H9 (cell line): Measurements from ENCODE around the gene TACR1. TPM values are rescaled to one million over a fixed set of nuclear protein-coding genes. Genes with fewer than 3 reads are reported as not detected.

Source experiments
- DNase-seq: peaks from one replicate; pipeline ENCODE4 v3.0.0-alpha.2; 2017
- H2AFZ ChIP-seq: one replicate; pipeline ENCODE4 v1.6.1; 2013; ENCODE audit warnings: mild to moderate bottlenecking, low read length, control low read depth, moderate library complexity
- H2AK5ac ChIP-seq: 2 replicates; pipeline ENCODE4 v1.6.1; 2013; ENCODE audit warnings: low read length, control low read depth, mixed read lengths; ENCODE audit not compliant: insufficient read length
- H2BK120ac ChIP-seq: one replicate; pipeline ENCODE4 v1.6.1; 2013; ENCODE audit warnings: low read depth, mild to moderate bottlenecking, low read length, control low read depth, inconsistent platforms; ENCODE audit not compliant: poor library complexity, severe bottlenecking
- H2BK12ac ChIP-seq: 2 replicates; pipeline ENCODE4 v1.6.1; 2013; ENCODE audit warnings: low read length, control low read depth, mixed read lengths, low read depth; ENCODE audit not compliant: insufficient read length
- H2BK15ac ChIP-seq: 2 replicates; pipeline ENCODE4 v1.6.1; 2013; ENCODE audit warnings: low read depth, low read length, control low read depth
- H2BK20ac ChIP-seq: one replicate; pipeline ENCODE4 v1.6.1; 2013; ENCODE audit warnings: low read depth, mild to moderate bottlenecking, low read length, control low read depth, inconsistent platforms; ENCODE audit not compliant: poor library complexity, severe bottlenecking
- H2BK5ac ChIP-seq: 2 replicates; pipeline ENCODE4 v1.6.1; 2013; ENCODE audit warnings: low read length, control low read depth, mixed read lengths; ENCODE audit not compliant: insufficient read length
- H3K14ac ChIP-seq: 2 replicates; pipeline ENCODE4 v1.6.1; 2013; ENCODE audit warnings: low read length, control low read depth; ENCODE audit not compliant: insufficient read depth
- H3K18ac ChIP-seq: 2 replicates; pipeline ENCODE4 v1.6.1; 2013; ENCODE audit warnings: low read depth, mild to moderate bottlenecking, mixed read lengths, low read length, control low read depth; ENCODE audit not compliant: insufficient read length
- H3K23ac ChIP-seq: 2 replicates; pipeline ENCODE4 v1.6.1; 2013; ENCODE audit warnings: low read length, control low read depth, mixed read lengths, low read depth; ENCODE audit not compliant: insufficient read length
- H3K23me2 ChIP-seq: 2 replicates; pipeline ENCODE4 v1.6.1; 2013; ENCODE audit warnings: low read depth, mild to moderate bottlenecking, mixed read lengths, low read length, control low read depth; ENCODE audit not compliant: insufficient read length, poor library complexity, severe bottlenecking
- H3K27ac ChIP-seq: 2 replicates; pipeline ENCODE4 v1.5.1; 2013; ENCODE audit warnings: low read length, control low read depth, mixed read lengths, low read depth; ENCODE audit not compliant: insufficient read length
- H3K27me3 ChIP-seq: 2 replicates; pipeline ENCODE4 v1.6.1; 2013; ENCODE audit warnings: low read length, control low read depth, inconsistent platforms; ENCODE audit not compliant: insufficient read depth
- H3K4ac ChIP-seq: 2 replicates; pipeline ENCODE4 v1.6.1; 2013; ENCODE audit warnings: low read depth, mild to moderate bottlenecking, control low read depth, inconsistent platforms, low read length, moderate library complexity
- H3K4me1 ChIP-seq: 2 replicates; pipeline ENCODE4 v1.6.1; 2013; ENCODE audit warnings: low read length, control low read depth, inconsistent platforms; ENCODE audit not compliant: insufficient read depth
- H3K4me2 ChIP-seq: 2 replicates; pipeline ENCODE4 v1.6.1; 2013; ENCODE audit warnings: low read length, control low read depth, mixed read lengths; ENCODE audit not compliant: insufficient read length, insufficient read depth
- H3K56ac ChIP-seq: 2 replicates; pipeline ENCODE4 v1.6.1; 2013; ENCODE audit warnings: low read depth, mild to moderate bottlenecking, mixed read lengths, low read length, control low read depth; ENCODE audit not compliant: insufficient read length
- H3K79me1 ChIP-seq: 2 replicates; pipeline ENCODE4 v1.6.1; 2013; ENCODE audit warnings: low read depth, mild to moderate bottlenecking, moderate library complexity, low read length, control low read depth, inconsistent platforms; ENCODE audit not compliant: insufficient read depth, poor library complexity, severe bottlenecking
- H3K79me2 ChIP-seq: 2 replicates; pipeline ENCODE4 v1.6.1; 2013; ENCODE audit warnings: low read length, control low read depth, inconsistent platforms; ENCODE audit not compliant: insufficient read depth
- H3K9ac ChIP-seq: 2 replicates; pipeline ENCODE4 v1.6.1; 2013; ENCODE audit warnings: low read length, control low read depth, mixed read lengths; ENCODE audit not compliant: insufficient read length; ENCODE audit errors: extremely low read depth
- H3K9me3 ChIP-seq: one replicate; pipeline ENCODE4 v1.6.1; 2013; ENCODE audit warnings: low read depth, low read length, inconsistent platforms; ENCODE audit not compliant: control insufficient read depth
- H3T11ph ChIP-seq: one replicate; pipeline ENCODE4 v1.6.1; 2013; ENCODE audit warnings: mild to moderate bottlenecking, low read length, control low read depth, inconsistent platforms
- H4K20me1 ChIP-seq: one replicate; pipeline ENCODE4 v1.6.1; 2013; ENCODE audit not compliant: control insufficient read depth, insufficient read length, insufficient read depth
- H4K5ac ChIP-seq: 2 replicates; pipeline ENCODE4 v1.6.1; 2013; ENCODE audit warnings: low read depth, mild to moderate bottlenecking, mixed read lengths, low read length, control low read depth; ENCODE audit not compliant: insufficient read length
- H4K8ac ChIP-seq: replicated peaks from 2 replicates; pipeline ENCODE4 v1.6.1; 2013; ENCODE audit warnings: low read length, control low read depth, mixed read lengths, low read depth; ENCODE audit not compliant: insufficient read length
- H4K91ac ChIP-seq: 2 replicates; pipeline ENCODE4 v1.6.1; 2013; ENCODE audit warnings: low read depth, mild to moderate bottlenecking, moderate library complexity, mixed read lengths, low read length, control low read depth; ENCODE audit not compliant: insufficient read length
- H3K27ac Mint-ChIP-seq, 3 experiments: 2 replicates in 2 of 3; 3 replicates in 1 of 3; pipeline ENCODE4 v1.8.0; 2020 to 2021; ENCODE audit warnings: mixed read lengths in 3 of 3, mild to moderate bottlenecking in 1 of 3, moderate library complexity in 1 of 3
- H3K27me3 Mint-ChIP-seq: 2 replicates; pipeline ENCODE4 v1.8.0; 2021; ENCODE audit warnings: low read depth, mild to moderate bottlenecking, moderate library complexity, mixed read lengths
- H3K36me3 Mint-ChIP-seq, 3 experiments: 2 replicates in 2 of 3; 3 replicates in 1 of 3; pipeline ENCODE4 v1.8.0; 2020 to 2021; ENCODE audit warnings: low read depth in 3 of 3, mixed read lengths in 3 of 3; ENCODE audit not compliant: insufficient read depth in 1 of 3
- H3K4me1 Mint-ChIP-seq, 2 experiments: 2 replicates each; pipeline ENCODE4 v1.8.0; 2020; ENCODE audit warnings: mixed read lengths in 2 of 2
- H3K4me3 Mint-ChIP-seq, 2 experiments: 2 replicates in 1 of 2; 3 replicates in 1 of 2; pipeline ENCODE4 v1.8.0; 2020 to 2021; ENCODE audit warnings: mild to moderate bottlenecking in 2 of 2, mixed read lengths in 2 of 2, moderate library complexity in 1 of 2
- H3K9me3 Mint-ChIP-seq, 2 experiments: 2 replicates in 1 of 2; 3 replicates in 1 of 2; pipeline ENCODE4 v1.8.0; 2020; ENCODE audit warnings: mild to moderate bottlenecking in 2 of 2, mixed read lengths in 2 of 2, moderate library complexity in 1 of 2
- CTCF ChIP-seq: fragments of 200-600 bp; sonication (generic); conservative IDR thresholded peaks from 3 replicates; pipeline ENCODE4 v1.8.0; 2021; ENCODE audit warnings: antibody characterized with exemption, mild to moderate bottlenecking
- WGBS: extraction: QIAGEN DNeasy Blood & Tissue Kit; methylation state at CpG from one replicate; pipeline ENCODE4 v1.1.7; 2013; ENCODE audit warnings: missing lambda C conversion rate, low lambda C conversion rate, mixed read lengths; ENCODE audit not compliant: insufficient read length; ENCODE audit errors: extremely low coverage; 5-methylcytosine and 5-hydroxymethylcytosine counted together
- total RNA-seq: library from RNA; stranded (reverse); gene quantifications from 2 replicates; pipeline ENCODE4 v1.2.1, GENCODE V29; 2021

The TACR1 gene
- total RNA-seq, 1 experiment from 2014 or later, result 1.4 TPM

DNA sequence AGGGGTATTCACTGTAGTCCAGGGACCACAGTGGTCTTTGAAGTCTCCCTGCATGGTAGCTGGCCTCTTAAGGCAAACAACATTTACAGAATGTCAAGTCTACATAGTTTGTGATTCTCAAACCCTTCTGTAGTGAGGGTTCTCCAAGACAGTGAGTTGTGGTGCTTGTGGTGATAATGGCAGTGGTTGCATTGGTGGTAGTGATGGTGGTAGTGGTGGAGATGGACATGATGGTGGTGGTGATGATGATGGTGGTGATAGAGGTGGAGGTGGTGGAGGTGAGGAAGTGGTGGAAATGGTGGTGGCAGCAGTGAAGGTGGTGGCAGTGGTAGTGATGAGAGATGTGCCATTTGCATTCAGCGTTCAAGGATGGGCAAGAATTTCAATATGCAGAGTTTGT, 104.9 kb downstream of the TACR1 start:
- no CpG with 5 or more reads among the region's 1 CpG for WGBS
- no peak overlapping the region for H4K8ac ChIP-seq
- Mint-ChIP-seq H3K4me1 (peaks cover 8 to 16% of the 10 kb centered on the region in 2 experiments), H3K27ac (no peak overlapping the region), H3K27me3 (peaks cover 2% of the 10 kb centered on the region), H3K4me3 (no peak overlapping the region; a peak in 1 of 5 replicates), H3K9me3 (no peaks in the 10 kb centered on the region; a peak in 1 of 5 replicates), H3K36me3 (no peaks in the 10 kb centered on the region)
- peaks cover 3% of the 10 kb centered on the region; the same call in 1 of the 2 replicates for H3K4me1 ChIP-seq
- no peaks in the 10 kb centered on the region for H3K23me2 ChIP-seq
- H3K4me2 ChIP-seq, result no peak overlapping the region
- H3K9ac ChIP-seq, result no peak overlapping the region
- no peak overlapping the region for H3T11ph ChIP-seq
- H3K79me2 ChIP-seq, result no peaks in the 10 kb centered on the region
- H3K4ac ChIP-seq, result no peak overlapping the region
- no peak overlapping the region for H4K91ac ChIP-seq
- no peaks in the 10 kb centered on the region for H3K79me1 ChIP-seq
- H2AFZ ChIP-seq, result no peak overlapping the region
- H3K18ac ChIP-seq, result no peak overlapping the region
- no peak overlapping the region for H2BK120ac ChIP-seq
- H2BK15ac ChIP-seq, result no peak overlapping the region
- H3K9me3 ChIP-seq, result no peaks in the 10 kb centered on the region
- H4K20me1 ChIP-seq, result no peaks in the 10 kb centered on the region
- no peak for DNase-seq
- H3K27me3 ChIP-seq, result no peaks in the 10 kb centered on the region
- TF ChIP-seq CTCF, result no peak
- H3K23ac ChIP-seq, result no peak overlapping the region
- no peak overlapping the region for H3K14ac ChIP-seq
- no peak overlapping the region for H2BK20ac ChIP-seq
- no peak overlapping the region for H2AK5ac ChIP-seq
- no peak overlapping the region for H4K5ac ChIP-seq
- no peak overlapping the region for H2BK5ac ChIP-seq
- H3K56ac ChIP-seq, result no peak overlapping the region
- no peak overlapping the region for H2BK12ac ChIP-seq
- no peak overlapping the region for H3K27ac ChIP-seq
